ENCODE measurements around the gene ARSI.

The ARSI gene
- long read RNA-seq, donor 1, partial matches to known transcripts: 0 of 3 reads
- long read RNA-seq, donor 1, other reads (novel, unspliced or antisense): 0 of 3 reads
- long read RNA-seq, donor 2, partial matches to known transcripts: 0 of 1 reads
- long read RNA-seq, donor 2, other reads (novel, unspliced or antisense): 0 of 1 reads
- long read RNA-seq, donor 3, partial matches to known transcripts: 0 of 1 reads
- long read RNA-seq, donor 3, other reads (novel, unspliced or antisense): 0 of 1 reads
- long read RNA-seq, donor 4: 0 reads
- long read RNA-seq, donor 5, partial matches to known transcripts: 97 of 98 reads
- long read RNA-seq, donor 5, other reads (novel, unspliced or antisense): 0 of 98 reads
- long read RNA-seq, donor 6, partial matches to known transcripts: 0 of 4 reads
- long read RNA-seq, donor 6, other reads (novel, unspliced or antisense): 0 of 4 reads
- long read RNA-seq, donor 7, transcript ARSI-201 (2 exons, 3,161 nt): major isoform, 5 of 101 reads
- long read RNA-seq, donor 7, partial matches to known transcripts: 91 of 101 reads
- long read RNA-seq, donor 7, other reads (novel, unspliced or antisense): 5 of 101 reads
- long read RNA-seq, donor 8, transcript ARSI-201 (2 exons, 3,161 nt): major isoform, 5 of 5 reads
- long read RNA-seq, donor 8, partial matches to known transcripts: 0 of 5 reads
- long read RNA-seq, donor 8, other reads (novel, unspliced or antisense): 0 of 5 reads

GRCh38 chr5:150302301-150303069 is at the start of gene ARSI:
Gene ARSI, minus strand, starts transcription at chr5:150302905. Its CDS starts 532 bp downstream, at chr5:150302373.
- peak; percentile 74 for DNase-seq

DNA sequence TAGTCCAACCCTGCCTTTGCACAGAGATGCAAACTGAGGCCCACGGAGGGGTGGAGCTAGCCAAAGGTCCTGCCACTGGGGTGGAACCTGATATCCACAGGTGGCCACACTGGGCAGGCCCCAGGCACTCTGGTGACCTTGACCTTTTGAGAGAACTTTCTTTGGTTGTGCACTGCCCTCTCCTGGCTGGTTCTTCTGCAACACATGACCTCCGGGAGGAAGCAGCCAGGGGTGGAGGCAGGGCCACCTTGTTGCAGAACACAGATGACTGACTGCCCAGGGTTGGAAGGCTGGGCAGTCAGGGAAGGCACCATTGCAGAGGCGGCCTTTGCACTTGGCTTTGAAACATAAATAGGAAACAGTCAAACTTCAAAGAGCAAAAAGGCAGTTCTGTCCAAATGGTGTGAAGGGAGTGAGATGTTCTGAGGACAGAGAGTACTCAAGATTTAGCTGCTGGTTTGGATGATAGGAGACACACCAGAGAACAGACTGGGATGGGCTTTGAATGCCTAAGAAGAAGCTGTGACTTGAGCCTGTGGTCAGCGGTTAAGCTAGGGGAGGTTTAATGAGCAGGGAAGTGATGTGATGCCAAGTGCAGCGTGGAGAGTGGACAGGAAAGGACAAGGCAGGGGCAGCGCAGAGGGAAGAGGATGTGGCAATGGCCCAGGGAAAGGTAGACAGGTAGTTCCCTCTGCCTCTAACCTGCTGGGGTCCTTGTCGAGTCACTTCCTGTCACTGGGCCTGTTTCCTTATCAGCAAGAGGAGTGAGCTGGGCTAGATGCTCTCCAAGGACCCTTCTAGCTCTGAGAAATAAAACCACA is 48.0 kb upstream of the ARSI start:
- peak; percentile 44 for DNase-seq

GRCh38 chr5:150349681-150350275 is 47.1 kb upstream of the ARSI start:
- no peak for DNase-seq

- no peak for DNase-seq
Measured at GRCh38 chr5:150347451-150347850, 44.7 kb upstream of the ARSI start.

DNA sequence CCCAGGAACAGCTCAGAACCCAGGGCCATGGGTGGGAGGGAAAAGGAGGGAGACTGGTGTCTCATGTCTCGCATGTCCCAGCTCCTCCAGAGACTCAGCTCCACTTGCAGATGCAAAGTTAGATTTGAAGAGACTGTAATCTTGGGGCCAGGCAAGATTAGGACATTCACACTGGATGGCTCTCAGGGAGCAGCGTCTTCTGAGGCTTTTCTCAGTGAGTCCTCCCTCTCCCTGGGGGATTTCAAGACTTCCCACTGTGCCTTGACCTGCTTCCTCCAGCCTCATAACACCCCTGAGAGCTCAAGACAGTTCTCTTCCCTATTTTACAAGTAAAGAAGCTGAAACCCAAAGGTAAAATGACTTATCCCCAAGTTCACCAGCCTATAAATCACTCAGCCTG is 44.3 kb upstream of the ARSI start:
- DNase-seq: no peak

GRCh38 chr5:150346592-150346991 is 43.9 kb upstream of the ARSI start:
- DNase-seq: no peak

DNA sequence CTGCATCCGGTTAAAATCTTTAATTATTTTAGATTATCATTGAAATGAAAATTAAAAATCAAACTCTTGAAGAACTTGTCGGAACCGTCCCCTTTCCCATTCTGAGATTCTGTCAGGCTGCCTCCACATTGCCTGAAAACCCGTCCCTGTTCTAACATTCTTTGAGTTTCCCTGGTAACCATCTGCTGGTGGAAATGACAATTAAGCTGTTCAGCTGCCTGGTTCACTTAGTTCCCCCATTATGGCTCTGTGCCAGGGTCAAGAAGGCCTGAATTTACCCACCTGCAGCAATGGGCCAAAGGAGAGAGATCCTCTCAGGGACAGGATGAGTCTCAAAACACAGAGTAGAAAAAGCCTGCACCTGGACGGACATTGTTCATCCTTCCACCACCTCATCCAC is 43.0 kb upstream of the ARSI start:
- no peak for DNase-seq

- no peak for DNase-seq
Measured at GRCh38 chr5:150343994-150344631, 41.4 kb upstream of the ARSI start.

DNA sequence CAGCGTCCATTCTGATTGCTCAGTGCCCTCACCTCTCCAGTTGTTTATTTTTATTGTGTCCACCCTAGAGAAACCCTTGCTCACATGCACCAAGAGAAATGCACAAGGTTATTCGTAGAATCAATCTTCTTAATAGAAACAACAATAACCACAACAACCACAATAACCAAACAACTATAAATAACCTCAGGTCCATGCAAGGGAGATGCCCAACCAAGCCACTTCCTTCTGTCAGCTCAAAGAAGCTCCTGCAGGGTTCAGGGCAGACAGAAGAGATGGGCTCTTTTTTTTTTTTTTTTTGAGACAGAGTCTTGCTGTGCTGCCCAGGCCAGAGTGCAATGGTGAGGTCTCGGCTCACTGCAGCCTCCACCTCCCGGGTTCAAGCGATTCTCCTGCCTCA is 39.9 kb upstream of the ARSI start:
- DNase-seq: no peak

- no peak for DNase-seq
Measured at GRCh38 chr5:150341989-150342388, 39.3 kb upstream of the ARSI start.

DNA sequence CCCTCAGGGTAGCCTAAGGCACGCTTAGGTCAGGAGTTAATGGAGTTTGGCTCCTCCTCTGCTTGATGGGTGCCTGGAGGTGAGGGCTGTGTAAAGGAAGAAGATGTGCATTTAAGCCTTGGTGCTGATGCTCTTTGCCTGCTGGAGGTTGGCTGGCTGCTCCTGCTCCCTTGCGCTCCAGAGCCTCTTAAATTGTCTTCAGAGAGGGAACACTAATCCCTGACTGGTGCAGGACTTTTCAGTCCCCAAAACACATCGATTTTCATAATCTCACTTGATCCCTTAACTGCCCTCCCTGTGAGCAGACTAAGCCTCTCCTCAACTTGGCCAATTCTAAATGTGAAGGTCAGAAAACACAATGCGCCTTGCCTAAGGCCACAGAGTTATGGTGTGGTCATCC is 38.6 kb upstream of the ARSI start:
- DNase-seq: no peak

DNA sequence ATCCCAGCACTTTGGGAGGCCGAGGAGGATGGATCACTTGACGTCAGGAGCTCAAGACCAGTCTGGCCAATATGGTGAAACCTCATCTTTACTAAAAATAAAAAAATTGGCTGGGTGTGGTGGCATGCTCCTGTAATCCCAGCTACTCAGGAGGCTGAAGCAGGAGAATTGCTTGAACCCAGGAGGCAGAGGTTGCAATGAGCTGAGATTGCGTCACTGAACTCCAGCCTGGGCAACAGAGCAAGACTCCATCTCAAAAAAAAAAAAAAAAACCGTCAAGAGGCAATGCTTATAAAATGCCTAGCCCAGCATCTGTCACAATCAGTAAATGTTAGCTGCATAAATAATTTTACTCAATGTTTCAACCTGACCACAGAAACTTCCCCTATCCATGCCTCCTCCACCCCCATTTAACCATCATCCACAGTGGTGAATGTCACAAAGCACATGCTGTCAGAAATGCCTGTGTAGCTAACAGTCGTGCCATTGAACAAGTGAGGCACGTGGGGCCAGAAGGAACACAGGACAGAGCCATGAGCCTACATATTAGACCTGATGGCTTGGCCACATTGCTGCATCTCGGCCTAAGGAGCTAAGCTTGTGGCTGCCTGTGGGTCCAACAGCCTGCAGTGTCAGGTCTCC is 38.0 kb upstream of the ARSI start:
- no peak for DNase-seq

GRCh38 chr5:150339841-150340240 is 37.1 kb upstream of the ARSI start:
- DNase-seq: no peak

GRCh38 chr5:150339165-150339564 is 36.5 kb upstream of the ARSI start:
- no peak for DNase-seq

DNA sequence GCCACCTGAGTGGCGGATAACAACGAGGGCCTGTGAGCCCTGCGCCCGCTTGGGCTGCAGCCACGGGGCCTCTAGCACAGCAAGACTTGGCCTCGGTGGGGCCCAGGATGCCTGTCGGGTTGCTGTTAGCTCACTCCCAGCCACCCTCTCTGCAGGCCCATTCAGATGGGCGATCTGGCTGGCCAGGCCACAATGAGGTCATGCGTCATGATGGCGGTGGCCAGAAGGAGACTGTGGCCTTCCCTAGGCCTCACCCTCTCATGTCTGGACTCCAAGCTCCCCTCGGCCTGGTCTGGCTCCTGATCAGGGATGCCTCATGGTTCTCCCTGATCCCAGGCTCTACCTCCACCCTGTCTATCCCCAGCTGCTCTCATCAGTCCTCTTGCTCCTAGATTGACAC is 35.8 kb upstream of the ARSI start:
- no peak for DNase-seq

DNA sequence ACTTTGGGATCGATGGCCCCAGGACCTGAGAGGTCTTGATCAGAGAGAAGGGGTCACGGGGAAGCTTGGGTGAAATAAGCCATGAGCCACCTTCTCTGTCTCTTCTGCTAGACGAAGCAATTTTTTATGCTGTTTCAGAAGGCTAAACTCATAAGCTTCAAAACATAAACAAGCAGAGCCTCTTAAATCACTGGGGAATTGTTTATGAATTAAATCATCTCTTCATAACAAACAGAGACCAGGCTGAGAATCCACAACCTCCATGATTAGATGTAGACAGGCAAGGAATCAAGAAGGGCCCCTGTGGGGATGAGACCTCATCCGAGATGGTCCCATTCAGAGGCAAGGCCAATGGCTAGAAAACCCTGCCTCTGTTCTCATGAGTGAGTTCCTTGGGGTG is 33.1 kb upstream of the ARSI start:
- no peak for DNase-seq

DNA sequence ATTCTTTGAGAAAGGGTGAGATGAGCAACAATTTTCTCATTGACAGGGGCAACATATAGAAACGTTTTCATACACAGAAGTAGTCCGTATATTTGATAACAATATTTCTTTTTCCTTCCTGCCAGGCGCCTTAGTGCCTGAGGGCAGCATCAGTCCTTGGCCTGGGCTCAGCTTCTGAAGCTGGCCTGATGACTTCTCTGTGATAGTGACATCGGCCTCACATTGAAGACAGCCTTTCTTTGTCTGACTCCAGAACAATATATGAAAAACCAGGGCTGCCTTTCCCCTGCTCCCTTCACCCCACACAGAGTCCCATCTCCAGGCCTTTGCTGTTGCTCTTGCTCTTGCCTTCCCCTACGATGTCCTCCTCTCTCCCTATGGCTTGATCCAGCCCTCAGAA is 30.7 kb upstream of the ARSI start:
- no peak for DNase-seq

GRCh38 chr5:150329881-150330876 is 27.5 kb upstream of the ARSI start:
- no peak for DNase-seq

DNA sequence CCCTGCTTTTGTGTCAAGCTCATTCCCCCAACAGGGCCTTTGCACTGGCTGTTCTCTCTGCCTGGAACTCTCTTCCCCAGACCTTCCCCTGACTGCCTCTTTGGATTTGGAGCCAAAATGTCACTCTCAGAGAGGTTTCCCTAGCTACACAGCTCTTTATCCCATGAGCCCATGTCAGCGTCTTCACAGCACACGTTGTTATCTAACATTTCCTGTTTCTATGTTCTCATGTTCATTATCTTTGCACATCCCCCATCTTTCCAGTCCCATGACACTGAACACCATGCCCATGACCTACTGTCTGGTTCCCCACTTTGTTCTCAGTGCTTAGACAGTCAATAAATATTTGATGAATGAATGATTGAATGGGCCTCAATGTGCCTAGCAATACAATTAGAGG is 26.3 kb upstream of the ARSI start:
- DNase-seq: no peak

All from right kidney (tissue), 9 donors.